GM06990 (cell line): Measurements from ENCODE around the gene EIF4G3.

Experiments used
- DNase-seq: peaks from one replicate; pipeline ENCODE4 v3.0.0-alpha.2; 2011; ENCODE audit not compliant: insufficient read length; ENCODE audit errors: extremely low read depth
- H3K27me3 ChIP-seq: replicated peaks from 2 replicates; pipeline ENCODE4 v1.6.0; 2011; ENCODE audit warnings: low read length; ENCODE audit not compliant: control insufficient read depth, insufficient read depth
- H3K36me3 ChIP-seq: 2 replicates; pipeline ENCODE4 v1.5.1; 2011; ENCODE audit warnings: low read length; ENCODE audit not compliant: control insufficient read depth, insufficient read depth
- H3K4me3 ChIP-seq: replicated peaks from 2 replicates; pipeline ENCODE4 v1.5.1; 2011; ENCODE audit warnings: low read depth, mild to moderate bottlenecking, control low read depth, low read length
- CTCF ChIP-seq: IDR thresholded peaks from 2 replicates; pipeline ENCODE4 v1.5.1; 2011; ENCODE audit warnings: low read length, control low read depth, mild to moderate bottlenecking, inconsistent platforms; ENCODE audit not compliant: insufficient read depth, poor library complexity, severe bottlenecking

EIF4G3 gene

GRCh38 chr1:20837554-20838192 lies 339.0 kb downstream of the EIF4G3 start:
- no peak for TF ChIP-seq CTCF
- no peaks in the 10 kb centered on the region for H3K27me3 ChIP-seq
- H3K36me3 ChIP-seq: peaks cover 1% of the 10 kb centered on the region; the same call in 1 of the 2 replicates
- no peak overlapping the region for H3K4me3 ChIP-seq
- DNase-seq: no peak

GRCh38 chr1:20836230-20836629 lies 340.5 kb downstream of the EIF4G3 start:
- no peak for TF ChIP-seq CTCF
- H3K4me3 ChIP-seq: no peak overlapping the region
- DNase-seq: no peak
- H3K27me3 ChIP-seq: no peaks in the 10 kb centered on the region
- peaks cover 1% of the 10 kb centered on the region; the same call in 1 of the 2 replicates for H3K36me3 ChIP-seq

- DNase-seq: no peak
- H3K27me3 ChIP-seq: no peaks in the 10 kb centered on the region
- H3K4me3 ChIP-seq: no peak overlapping the region
- TF ChIP-seq CTCF: no peak
- peaks cover 1% of the 10 kb centered on the region; the same call in 1 of the 2 replicates for H3K36me3 ChIP-seq
Observed at GRCh38 chr1:20834780-20835179, 341.9 kb downstream of the EIF4G3 start.

- Histone ChIP-seq H3K27me3 (no peaks in the 10 kb centered on the region), H3K4me3 (no peak overlapping the region), H3K36me3 (peaks cover 1% of the 10 kb centered on the region; the same call in 1 of the 2 replicates)
- TF ChIP-seq CTCF: no peak
- no peak for DNase-seq
Observed at GRCh38 chr1:20834192-20834591, 342.5 kb downstream of the EIF4G3 start.

GRCh38 chr1:20830378-20830777 lies 346.3 kb downstream of the EIF4G3 start:
- no peak for TF ChIP-seq CTCF
- H3K4me3 ChIP-seq: no peak overlapping the region
- DNase-seq: no peak
- no peaks in the 10 kb centered on the region for H3K27me3 ChIP-seq
- no peaks in the 10 kb centered on the region for H3K36me3 ChIP-seq

- no peak for TF ChIP-seq CTCF
- Histone ChIP-seq H3K4me3 (no peak overlapping the region), H3K27me3 (no peaks in the 10 kb centered on the region), H3K36me3 (no peaks in the 10 kb centered on the region)
- DNase-seq: no peak
Observed at GRCh38 chr1:20829946-20830345, 346.8 kb downstream of the EIF4G3 start.
